Measurements from ENCODE around the gene PIK3IP1. TPM values are rescaled to one million over a fixed set of nuclear protein-coding genes. Genes with fewer than 3 reads are reported as not detected.

PIK3IP1 gene
- total and polyA plus RNA-seq, 9 of the 15 experiments (the other 6 are each of a cell fraction or from before 2014, with no cell fraction given), result 0.11 to 1.3 (median 0.77) TPM

DNA sequence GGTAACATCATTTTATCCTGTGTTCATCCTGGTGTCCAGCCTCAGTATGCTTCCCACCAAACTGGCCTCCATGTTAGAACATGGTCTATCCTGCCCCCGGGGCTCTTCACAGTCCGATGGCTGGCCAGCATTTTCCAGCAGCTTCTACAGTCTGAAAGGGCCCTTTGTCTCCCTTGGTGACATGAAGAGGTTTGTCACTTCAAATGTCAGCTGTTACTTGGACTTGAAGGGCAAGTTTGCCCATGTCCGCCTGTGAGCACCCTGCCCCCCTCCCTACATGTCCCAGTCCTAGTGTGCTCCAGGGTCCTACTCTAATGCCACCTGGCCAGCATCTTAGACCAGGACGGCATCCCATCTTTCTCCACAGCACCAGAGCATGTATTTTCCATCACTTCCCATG, 29.1 kb upstream of the PIK3IP1 start (continued):
- TF ChIP-seq RBBP5 (IDR thresholded peaks at IDR 0.05; ENCODE audit: borderline replicate concordance, insufficient read depth, low read length, poor library complexity, severe bottlenecking) (no peak), NFXL1 (CRISPR knock-in tag; IDR thresholded peaks at IDR 0.05) (no peak), RBM34 (IDR thresholded peaks at IDR 0.05; ENCODE audit: borderline replicate concordance, insufficient read depth, low read length) (no peak), BRF1 (IDR thresholded peaks at IDR 0.05; ENCODE audit: borderline replicate concordance, extremely low read depth, insufficient read length) (no peak)
- TF ChIP-seq, protein P1, sequence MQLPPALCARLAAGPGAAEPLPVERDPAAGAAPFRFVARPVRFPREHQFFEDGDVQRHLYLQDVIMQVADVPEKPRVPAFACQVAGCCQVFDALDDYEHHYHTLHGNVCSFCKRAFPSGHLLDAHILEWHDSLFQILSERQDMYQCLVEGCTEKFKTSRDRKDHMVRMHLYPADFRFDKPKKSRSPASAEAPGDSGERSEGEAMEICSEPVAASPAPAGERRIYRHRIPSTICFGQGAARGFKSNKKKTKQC (CRISPR knock-in tag; IDR thresholded peaks at IDR 0.05), result no peak
- TF ChIP-seq, protein P2, sequence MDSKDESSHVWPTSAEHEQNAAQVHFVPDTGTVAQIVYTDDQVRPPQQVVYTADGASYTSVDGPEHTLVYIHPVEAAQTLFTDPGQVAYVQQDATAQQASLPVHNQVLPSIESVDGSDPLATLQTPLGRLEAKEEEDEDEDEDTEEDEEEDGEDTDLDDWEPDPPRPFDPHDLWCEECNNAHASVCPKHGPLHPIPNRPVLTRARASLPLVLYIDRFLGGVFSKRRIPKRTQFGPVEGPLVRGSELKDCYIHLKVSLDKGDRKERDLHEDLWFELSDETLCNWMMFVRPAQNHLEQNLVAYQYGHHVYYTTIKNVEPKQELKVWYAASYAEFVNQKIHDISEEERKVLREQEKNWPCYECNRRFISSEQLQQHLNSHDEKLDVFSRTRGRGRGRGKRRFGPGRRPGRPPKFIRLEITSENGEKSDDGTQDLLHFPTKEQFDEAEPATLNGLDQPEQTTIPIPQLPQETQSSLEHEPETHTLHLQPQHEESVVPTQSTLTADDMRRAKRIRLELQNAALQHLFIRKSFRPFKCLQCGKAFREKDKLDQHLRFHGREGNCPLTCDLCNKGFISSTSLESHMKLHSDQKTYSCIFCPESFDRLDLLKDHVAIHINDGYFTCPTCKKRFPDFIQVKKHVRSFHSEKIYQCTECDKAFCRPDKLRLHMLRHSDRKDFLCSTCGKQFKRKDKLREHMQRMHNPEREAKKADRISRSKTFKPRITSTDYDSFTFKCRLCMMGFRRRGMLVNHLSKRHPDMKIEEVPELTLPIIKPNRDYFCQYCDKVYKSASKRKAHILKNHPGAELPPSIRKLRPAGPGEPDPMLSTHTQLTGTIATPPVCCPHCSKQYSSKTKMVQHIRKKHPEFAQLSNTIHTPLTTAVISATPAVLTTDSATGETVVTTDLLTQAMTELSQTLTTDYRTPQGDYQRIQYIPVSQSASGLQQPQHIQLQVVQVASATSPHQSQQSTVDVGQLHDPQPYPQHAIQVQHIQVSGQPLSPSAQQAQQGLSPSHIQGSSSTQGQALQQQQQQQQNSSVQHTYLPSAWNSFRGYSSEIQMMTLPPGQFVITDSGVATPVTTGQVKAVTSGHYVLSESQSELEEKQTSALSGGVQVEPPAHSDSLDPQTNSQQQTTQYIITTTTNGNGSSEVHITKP (IDR thresholded peaks at IDR 0.05; ENCODE audit: partially characterized antibody), result no peak
- TF ChIP-seq, protein P3, sequence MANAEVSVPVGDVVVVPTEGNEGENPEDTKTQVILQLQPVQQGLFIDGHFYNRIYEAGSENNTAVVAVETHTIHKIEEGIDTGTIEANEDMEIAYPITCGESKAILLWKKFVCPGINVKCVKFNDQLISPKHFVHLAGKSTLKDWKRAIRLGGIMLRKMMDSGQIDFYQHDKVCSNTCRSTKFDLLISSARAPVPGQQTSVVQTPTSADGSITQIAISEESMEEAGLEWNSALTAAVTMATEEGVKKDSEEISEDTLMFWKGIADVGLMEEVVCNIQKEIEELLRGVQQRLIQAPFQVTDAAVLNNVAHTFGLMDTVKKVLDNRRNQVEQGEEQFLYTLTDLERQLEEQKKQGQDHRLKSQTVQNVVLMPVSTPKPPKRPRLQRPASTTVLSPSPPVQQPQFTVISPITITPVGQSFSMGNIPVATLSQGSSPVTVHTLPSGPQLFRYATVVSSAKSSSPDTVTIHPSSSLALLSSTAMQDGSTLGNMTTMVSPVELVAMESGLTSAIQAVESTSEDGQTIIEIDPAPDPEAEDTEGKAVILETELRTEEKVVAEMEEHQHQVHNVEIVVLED (CRISPR knock-in tag; IDR thresholded peaks at IDR 0.05), result no peak
